Activated effector memory CD4-positive, alpha-beta T cell treated with anti-CD3 and anti-CD28 coated beads, Interleukin-2, amount 50 U/mL, for 16 hours (primary cell): ENCODE results near the gene KLF6.

Experiments used
- DNase-seq: peaks from one replicate; pipeline ENCODE4 v3.0.0-alpha.2; 2020

KLF6 gene

GRCh38 chr10:3808689-3809199, 23.7 kb upstream of the KLF6 start:
- DNase-seq: no peak

- no peak for DNase-seq
Observed at GRCh38 chr10:3807928-3808496, 23.0 kb upstream of the KLF6 start.

GRCh38 chr10:3807211-3807927, 22.4 kb upstream of the KLF6 start:
- DNase-seq: peak; percentile 68

GRCh38 chr10:3806603-3807002, 21.6 kb upstream of the KLF6 start:
- DNase-seq: peak; percentile 74

- DNase-seq: peak; percentile 86
Observed at GRCh38 chr10:3805791-3806461, 20.9 kb upstream of the KLF6 start.

GRCh38 chr10:3805201-3805790, 20.3 kb upstream of the KLF6 start:
- DNase-seq: peak; percentile 80

GRCh38 chr10:3803927-3804741, 19.1 kb upstream of the KLF6 start:
- peak; percentile 86 for DNase-seq

GRCh38 chr10:3803295-3803926, 18.4 kb upstream of the KLF6 start:
- no peak for DNase-seq

- no peak for DNase-seq
Observed at GRCh38 chr10:3802526-3803265, 17.7 kb upstream of the KLF6 start.

GRCh38 chr10:3801558-3802192, 16.7 kb upstream of the KLF6 start:
- DNase-seq: no peak

- DNase-seq: no peak
Observed at GRCh38 chr10:3800586-3800985, 15.6 kb upstream of the KLF6 start.

- no peak for DNase-seq
Observed at GRCh38 chr10:3797750-3798149, 12.7 kb upstream of the KLF6 start.

- no peak for DNase-seq
Observed at GRCh38 chr10:3793553-3793952, 8.5 kb upstream of the KLF6 start.

- no peak for DNase-seq
Observed at GRCh38 chr10:3792710-3793219, 7.8 kb upstream of the KLF6 start.

- no peak for DNase-seq
Observed at GRCh38 chr10:3791974-3792633, 7.1 kb upstream of the KLF6 start.

- no peak for DNase-seq
Observed at GRCh38 chr10:3790858-3791257, 5.8 kb upstream of the KLF6 start.

GRCh38 chr10:3790272-3790671, 5.3 kb upstream of the KLF6 start:
- no peak for DNase-seq

- no peak for DNase-seq
Observed at GRCh38 chr10:3789621-3790020, 4.6 kb upstream of the KLF6 start.

GRCh38 chr10:3787816-3788215, 2.8 kb upstream of the KLF6 start:
- DNase-seq: no peak

- DNase-seq: no peak
Observed at GRCh38 chr10:3787016-3787400, 2.0 kb upstream of the KLF6 start.
